Right lobe of liver (tissue), 4 donors: Measurements from ENCODE around the gene MYO9A.

Experiments
- POLR2A ChIP-seq: fragments of 450-650 bp; IDR thresholded peaks from one replicate; pipeline ENCODE4 v1.6.1; 2017; ENCODE audit warnings: antibody characterized with exemption, mild to moderate bottlenecking
- TF ChIP-seq, protein P1 (sequence below), 4 donors: fragments of 200-600 bp in 3 of 4; fragments of 450-650 bp in 1 of 4; IDR thresholded peaks; one replicate each; pipeline versions ENCODE4 v1.5.1 to v1.8.0; 2016 to 2022; ENCODE audit warnings: antibody characterized with exemption in 4 of 4, mild to moderate bottlenecking in 2 of 4
- donor health status: DM: no; HTN: no; CAD: no.
- donor health status: DM: no; HTN: no; CAD: no.
- donor health status: DM: no; HTN: yes; CAD: no.

- TF ChIP-seq, protein P1, sequence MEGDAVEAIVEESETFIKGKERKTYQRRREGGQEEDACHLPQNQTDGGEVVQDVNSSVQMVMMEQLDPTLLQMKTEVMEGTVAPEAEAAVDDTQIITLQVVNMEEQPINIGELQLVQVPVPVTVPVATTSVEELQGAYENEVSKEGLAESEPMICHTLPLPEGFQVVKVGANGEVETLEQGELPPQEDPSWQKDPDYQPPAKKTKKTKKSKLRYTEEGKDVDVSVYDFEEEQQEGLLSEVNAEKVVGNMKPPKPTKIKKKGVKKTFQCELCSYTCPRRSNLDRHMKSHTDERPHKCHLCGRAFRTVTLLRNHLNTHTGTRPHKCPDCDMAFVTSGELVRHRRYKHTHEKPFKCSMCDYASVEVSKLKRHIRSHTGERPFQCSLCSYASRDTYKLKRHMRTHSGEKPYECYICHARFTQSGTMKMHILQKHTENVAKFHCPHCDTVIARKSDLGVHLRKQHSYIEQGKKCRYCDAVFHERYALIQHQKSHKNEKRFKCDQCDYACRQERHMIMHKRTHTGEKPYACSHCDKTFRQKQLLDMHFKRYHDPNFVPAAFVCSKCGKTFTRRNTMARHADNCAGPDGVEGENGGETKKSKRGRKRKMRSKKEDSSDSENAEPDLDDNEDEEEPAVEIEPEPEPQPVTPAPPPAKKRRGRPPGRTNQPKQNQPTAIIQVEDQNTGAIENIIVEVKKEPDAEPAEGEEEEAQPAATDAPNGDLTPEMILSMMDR (IDR thresholded peaks at IDR 0.05) = no peak
- TF ChIP-seq POLR2A = no peak
Observed at GRCh38 chr15:71779073-71779797, 338.7 kb downstream of the MYO9A start.
